Measurements from ENCODE around the gene C10orf71.

C10orf71 gene

DNA sequence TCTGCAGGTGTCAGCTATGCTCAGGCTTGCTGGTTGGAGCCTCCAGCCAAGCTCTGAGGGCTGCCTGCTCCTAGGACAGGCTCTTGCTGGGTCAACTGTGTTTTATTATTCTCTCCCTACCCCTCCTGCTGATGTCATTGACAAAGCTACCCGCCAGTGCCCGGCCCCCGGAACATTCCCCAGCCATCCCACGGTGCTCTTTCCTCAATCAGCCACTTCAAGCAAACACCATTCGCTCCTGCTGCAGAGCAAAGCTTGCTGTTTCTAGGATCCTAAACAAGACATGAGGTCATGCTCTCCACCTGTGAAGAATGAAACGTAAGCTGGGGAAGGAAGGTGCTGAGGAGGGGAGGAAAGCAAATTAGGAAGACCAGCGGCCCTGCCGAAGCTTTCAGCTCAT lies 2.1 kb upstream of the C10orf71 start:
- DNase-seq = no peak

- DNase-seq = no peak
Observed at GRCh38 chr10:49297818-49298670, 926 bp upstream of the C10orf71 start.

DNA sequence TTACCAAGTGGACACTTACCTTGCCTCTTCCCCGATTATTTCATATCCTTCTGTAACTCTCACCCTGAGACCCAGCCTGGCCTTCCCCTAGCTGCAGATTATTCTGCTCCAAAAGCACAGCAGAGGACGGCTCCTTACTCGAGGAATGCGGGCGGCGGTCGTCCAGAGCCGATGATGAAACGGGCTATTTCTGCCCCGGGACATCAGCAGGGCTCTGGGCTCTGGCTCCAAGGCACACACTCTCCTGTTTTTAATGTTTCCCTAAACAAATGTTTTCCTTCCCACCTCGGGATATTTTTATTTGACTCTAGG lies 343 bp upstream of the C10orf71 start:
- no peak for DNase-seq

DNA sequence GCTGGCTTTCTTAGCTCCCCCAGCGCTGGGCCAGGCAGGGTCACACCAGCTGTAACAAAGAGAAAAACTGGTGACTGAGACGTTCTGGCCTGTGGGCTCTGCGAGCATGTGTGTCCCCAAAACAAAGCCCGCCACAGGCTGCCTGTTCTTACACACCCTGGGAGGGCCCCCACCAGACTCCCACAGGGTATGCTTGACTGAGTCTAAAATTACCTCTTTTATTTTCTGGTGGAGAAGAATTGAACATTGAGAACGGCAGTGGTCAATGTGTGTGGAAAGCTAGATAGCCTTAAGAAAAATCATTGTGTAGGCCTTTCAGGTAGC lies 808 bp downstream of the C10orf71 start:
- no peak for DNase-seq

DNA sequence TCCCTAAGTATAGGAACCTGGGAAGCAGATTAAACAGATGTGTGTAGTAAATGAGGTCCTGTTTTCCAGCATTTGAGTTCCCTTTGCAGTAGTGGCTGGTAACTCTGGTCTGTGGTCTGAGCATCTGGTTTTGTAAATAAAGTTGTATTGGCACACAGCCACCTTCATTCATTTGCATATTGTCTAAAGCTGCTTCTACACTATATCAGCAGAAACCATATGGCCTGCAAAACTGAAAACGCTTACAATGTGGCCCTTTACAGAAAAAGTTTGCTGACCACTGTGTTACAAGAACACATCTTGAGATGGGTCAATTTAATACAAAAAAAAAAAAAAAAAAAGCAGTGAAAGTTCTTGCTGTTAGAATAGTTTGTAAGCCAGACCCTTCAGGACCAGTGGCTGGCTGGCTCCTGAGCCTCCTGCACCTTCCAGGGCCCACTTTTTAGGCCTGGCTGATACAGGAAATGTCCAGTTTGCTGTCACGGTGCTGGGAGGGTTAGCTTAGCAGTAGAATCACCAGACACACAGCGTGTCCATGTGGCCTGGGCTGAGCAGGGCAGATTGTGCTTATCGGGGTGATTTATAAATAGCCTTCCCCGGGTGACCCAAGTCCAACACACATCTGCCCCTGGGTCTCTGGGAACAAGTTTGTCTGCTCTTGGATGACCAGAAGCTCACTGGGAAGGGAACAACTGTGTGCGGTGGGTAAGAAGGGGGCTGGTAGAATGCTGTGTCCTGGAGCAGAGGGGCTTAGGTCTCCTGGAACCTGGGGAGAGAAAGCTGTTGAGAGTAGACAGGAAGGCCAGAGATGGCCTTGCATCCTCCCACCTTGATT lies 1.4 kb downstream of the C10orf71 start:
- DNase-seq = no peak

GRCh38 chr10:49301302-49301701 lies 2.3 kb downstream of the C10orf71 start:
- DNase-seq = no peak

- no peak for DNase-seq
Observed at GRCh38 chr10:49302088-49302487, 3.1 kb downstream of the C10orf71 start.

DNA sequence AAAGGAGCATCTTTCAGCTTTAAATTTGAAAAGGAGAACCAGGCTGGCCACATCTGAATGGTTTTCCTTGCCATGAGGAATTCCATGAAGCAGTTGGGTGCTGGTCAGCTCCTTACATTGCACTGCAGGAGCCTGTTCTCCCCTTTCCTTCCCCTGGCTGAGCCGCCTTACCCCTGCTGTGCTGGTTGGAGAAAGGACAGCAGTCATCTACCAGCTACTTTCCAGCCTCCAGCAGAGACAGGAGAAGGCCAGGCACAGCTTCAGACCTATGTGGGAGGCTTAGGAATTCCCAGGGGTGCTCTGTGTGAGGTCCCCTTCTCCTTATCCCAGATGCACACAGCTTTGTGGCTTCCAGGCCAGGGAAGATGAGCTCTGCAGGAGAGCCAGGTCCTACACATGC lies 4.7 kb downstream of the C10orf71 start:
- no peak for DNase-seq

GRCh38 chr10:49304137-49304536 lies 5.2 kb downstream of the C10orf71 start:
- DNase-seq = no peak

GRCh38 chr10:49307921-49308320 lies 9.0 kb downstream of the C10orf71 start:
- DNase-seq = no peak

DNA sequence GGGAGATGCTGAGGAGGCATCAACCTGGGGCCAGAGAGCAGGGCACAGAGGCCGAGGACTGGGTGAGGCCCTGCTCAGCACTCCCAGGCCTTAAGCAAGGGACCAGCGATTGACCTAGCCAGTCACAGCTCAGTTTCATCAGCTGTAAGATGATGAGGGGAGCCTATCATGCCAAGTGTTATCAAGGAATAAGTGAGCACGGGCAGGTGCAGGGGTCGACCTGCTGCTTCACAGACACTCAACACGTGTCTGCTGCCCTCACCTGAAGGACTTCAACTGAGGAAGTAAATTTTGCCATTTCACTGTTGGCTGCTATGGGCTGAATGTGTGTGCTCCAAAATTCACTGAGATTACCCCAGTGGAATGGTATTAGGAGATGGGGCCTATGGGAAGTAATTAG lies 9.9 kb downstream of the C10orf71 start:
- DNase-seq = no peak

GRCh38 chr10:49309691-49310411 lies 10.9 kb downstream of the C10orf71 start:
- no peak for DNase-seq

DNA sequence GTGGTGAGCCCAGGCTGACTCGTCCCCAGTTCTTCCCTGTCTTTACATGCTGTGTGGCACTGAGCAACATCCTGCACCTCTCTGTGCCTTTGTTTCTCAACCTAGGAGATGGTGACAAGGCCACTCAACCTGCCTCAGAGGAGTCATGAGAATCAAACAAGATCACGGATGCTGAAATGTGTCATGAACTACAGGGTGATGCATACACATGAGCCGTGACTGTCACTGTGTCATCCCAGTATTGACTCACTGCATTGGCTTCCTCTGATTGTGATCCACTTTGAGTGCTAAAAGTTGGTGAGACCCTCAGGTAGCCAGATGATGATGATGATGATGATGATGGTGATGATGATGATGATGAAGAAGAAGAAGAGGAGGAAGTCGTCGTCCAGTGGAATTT lies 11.5 kb downstream of the C10orf71 start:
- no peak for DNase-seq

DNA sequence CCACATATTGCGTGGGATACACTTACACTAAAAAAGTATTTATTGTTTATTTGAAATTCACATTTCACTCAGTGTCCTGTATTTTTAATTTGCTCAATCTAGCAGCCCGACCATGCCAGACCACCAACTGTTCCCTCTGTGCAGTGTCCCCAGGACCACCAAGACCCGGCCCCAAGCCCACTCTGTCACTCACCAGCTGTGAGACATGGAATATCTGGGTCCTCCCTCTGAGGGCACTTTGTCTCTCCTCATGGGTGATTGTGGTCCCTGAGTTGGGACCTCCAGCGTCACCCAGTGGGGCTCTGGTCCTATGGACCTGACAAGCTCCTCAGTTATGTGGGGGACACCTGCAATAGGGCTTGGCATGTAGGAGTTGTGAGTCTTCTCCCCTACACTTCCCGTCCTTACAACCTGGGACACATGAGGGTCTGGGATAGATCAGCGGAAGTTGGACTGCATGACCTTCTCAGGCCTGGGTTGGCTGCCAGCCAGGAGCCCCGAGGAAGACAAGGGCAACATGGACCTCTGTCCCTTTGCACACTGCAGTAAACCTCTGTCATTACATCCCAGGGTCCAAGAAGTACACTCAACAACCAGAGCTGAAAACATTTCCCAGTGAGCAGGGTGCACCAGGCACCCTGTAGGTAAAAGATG lies 12.1 kb downstream of the C10orf71 start:
- no peak for DNase-seq

- DNase-seq = no peak
Observed at GRCh38 chr10:49311555-49312236, 12.7 kb downstream of the C10orf71 start.

DNA sequence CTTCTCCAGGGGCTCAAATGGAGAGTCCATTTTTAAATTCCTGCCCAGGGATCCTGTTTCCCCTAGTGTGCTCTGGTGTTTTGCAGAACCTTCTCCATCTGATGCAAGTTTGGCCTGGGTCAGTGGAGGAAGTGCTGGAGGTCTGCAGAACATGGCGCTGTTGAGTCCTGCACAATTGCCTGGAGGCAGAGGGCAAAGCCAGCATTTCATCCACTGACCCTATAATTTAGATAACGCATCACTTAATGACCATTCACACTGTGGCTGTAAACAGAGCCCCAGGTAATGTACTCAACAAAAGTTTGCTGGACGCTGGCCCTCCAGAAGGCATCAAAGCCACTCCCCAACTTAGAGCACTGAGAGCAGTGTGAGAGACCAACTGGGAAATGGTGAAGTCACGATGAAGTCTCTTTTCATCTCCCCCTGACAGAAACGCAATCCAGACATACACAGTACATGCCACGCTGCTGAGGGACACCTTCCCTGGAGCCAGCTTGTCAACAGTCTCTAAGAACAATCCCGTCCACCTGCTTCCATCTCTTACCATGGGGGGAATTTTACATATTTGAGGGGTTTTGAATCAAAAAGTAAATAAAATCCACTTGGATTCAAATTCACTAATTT lies 13.4 kb downstream of the C10orf71 start:
- no peak for DNase-seq

DNA sequence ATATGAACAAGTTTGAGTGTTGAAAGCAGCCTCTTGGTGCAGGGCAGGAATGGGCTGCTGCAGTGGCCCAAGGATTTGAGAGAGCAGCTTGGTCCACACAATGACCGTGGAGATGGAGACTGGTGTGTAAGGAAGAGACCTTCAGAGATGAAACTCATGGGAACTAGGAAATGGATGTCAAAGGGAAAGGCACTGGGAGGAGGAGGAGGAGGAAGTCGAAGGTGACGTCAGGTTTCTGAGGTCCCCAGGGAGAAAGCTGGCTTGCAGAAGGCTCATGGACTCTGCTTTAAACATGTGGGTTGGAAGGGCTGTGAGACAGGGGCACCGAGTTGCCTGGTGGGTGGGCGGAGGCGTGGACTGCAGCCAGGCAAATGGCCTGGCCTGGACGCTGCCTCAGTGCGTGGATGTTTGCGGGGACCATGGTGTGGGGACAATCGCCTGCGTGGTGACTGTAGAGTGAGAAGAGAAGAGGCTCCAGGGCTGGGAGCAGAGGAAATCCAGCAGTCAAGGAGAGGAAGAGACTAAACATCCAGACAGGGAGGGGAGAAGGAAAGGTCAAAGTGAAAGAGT lies 14.6 kb downstream of the C10orf71 start:
- no peak for DNase-seq

DNA sequence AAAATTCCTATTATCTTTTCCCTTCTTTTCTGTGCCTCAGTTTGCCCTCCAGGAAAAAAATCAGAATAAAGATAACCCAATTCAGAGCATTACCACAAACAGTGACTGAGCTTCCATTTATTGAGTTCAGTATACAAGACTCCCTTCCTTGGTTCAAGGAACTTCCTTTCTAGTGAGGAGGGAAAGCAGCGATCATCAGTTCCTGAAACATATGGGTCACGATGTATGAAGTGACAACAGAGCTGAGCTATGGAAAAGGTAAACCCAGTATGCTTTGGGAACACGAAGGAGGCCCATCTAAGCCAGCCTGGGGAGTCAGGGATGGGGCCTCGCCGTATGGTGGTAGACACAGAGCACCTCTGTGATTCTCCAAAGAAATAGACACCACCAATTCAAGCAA lies 15.8 kb downstream of the C10orf71 start:
- no peak for DNase-seq

GRCh38 chr10:49318028-49318427 lies 19.1 kb downstream of the C10orf71 start:
- no peak for DNase-seq

- no peak for DNase-seq
Observed at GRCh38 chr10:49318755-49319154, 19.8 kb downstream of the C10orf71 start.

- no peak for DNase-seq
Observed at GRCh38 chr10:49319206-49319605, 20.2 kb downstream of the C10orf71 start.

- no peak for DNase-seq
Observed at GRCh38 chr10:49320191-49320590, 21.2 kb downstream of the C10orf71 start.

All from NCI-H2081 (cell line).